Small intestine (tissue), 7 donors: ENCODE results near the gene ARHGAP33. TPM values are rescaled to one million over a fixed set of nuclear protein-coding genes. Genes with fewer than 3 reads are reported as not detected.

Experiments used
- DNase-seq, 2 donors: peaks; one replicate each; pipeline versions ENCODE4 v3.0.0 to v3.0.0-alpha.2; 2013
- FAIRE-seq: peaks from 2 replicates; lab custom pipeline; 2012; peaks lifted over from hg19 to GRCh38; lab: Jason Lieb, UNC
- H3K27ac ChIP-seq, 3 donors: one replicate each; pipeline ENCODE4 v1.5.1; 2013; ENCODE audit warnings: low read length in 2 of 3, mild to moderate bottlenecking in 2 of 3, control low read depth in 1 of 3, inconsistent platforms in 1 of 3, low read depth in 1 of 3, moderate library complexity in 1 of 3
- H3K27me3 ChIP-seq, 3 donors: one replicate each; pipeline ENCODE4 v1.6.1; 2013; ENCODE audit warnings: low read length in 3 of 3, inconsistent platforms in 1 of 3; ENCODE audit not compliant: control insufficient read depth in 3 of 3, insufficient read depth in 3 of 3
- H3K36me3 ChIP-seq, 3 donors: one replicate each; pipeline ENCODE4 v1.6.1; 2013; ENCODE audit warnings: low read length in 3 of 3, inconsistent platforms in 1 of 3, low read depth in 1 of 3, mild to moderate bottlenecking in 1 of 3, moderate library complexity in 1 of 3; ENCODE audit not compliant: control insufficient read depth in 3 of 3, insufficient read depth in 2 of 3
- H3K4me1 ChIP-seq, 3 donors: one replicate each; pipeline ENCODE4 v1.6.1; 2013; ENCODE audit warnings: low read length in 2 of 3, inconsistent platforms in 1 of 3, low read depth in 1 of 3, mild to moderate bottlenecking in 1 of 3, moderate library complexity in 1 of 3; ENCODE audit not compliant: control insufficient read depth in 3 of 3, insufficient read depth in 2 of 3
- H3K4me3 ChIP-seq, 3 donors: one replicate each; pipeline ENCODE4 v1.5.1; 2013; ENCODE audit warnings: low read length in 3 of 3, control low read depth in 1 of 3, inconsistent platforms in 1 of 3, low read depth in 1 of 3, mild to moderate bottlenecking in 1 of 3, moderate library complexity in 1 of 3
- H3K9me3 ChIP-seq, 2 donors: one replicate each; pipeline ENCODE4 v1.6.1; 2013; ENCODE audit warnings: low read depth in 1 of 2, low read length in 1 of 2; ENCODE audit not compliant: control insufficient read depth in 2 of 2, insufficient read depth in 1 of 2
- WGBS, 3 donors: extraction: QIAGEN DNeasy Blood & Tissue Kit; methylation state at CpG; one replicate each; pipeline ENCODE4 v1.1.7; 2013; 5-methylcytosine and 5-hydroxymethylcytosine counted together
- polyA plus RNA-seq, 4 donors: library from polyadenylated mRNA; stranded (reverse) in 3 of 4; unstranded in 1 of 4; fragments of 200-250 nt in 3 of 4; fragments of 120-200 nt in 1 of 4; gene quantifications; one replicate each; pipeline versions ENCODE4 v1.2.1 to v1.2.3, GENCODE V29; 2013
- donor health status: healthy with polysubstance abuse.
- donor health status: control.
- donor health status: control.
- donor health status: Bipolar disorder and iron deficiency.
- donor health status: healthy.

Gene ARHGAP33
- polyA plus RNA-seq, 4 donors = 1.1 to 16.2 (median 5.0) TPM

- Histone ChIP-seq H3K36me3 (peaks cover 30 to 97% (median 57%) of the 10 kb centered on the region in 3 donors), H3K9me3 (no peaks in the 10 kb centered on the region), H3K4me3 (no peak overlapping the region), H3K27ac (no peak overlapping the region), H3K4me1 (no peaks in the 10 kb centered on the region), H3K27me3 (no peaks in the 10 kb centered on the region)
- WGBS, 3 donors = 91 to 96% (median 93%) methylated on average over 20 to 21 of the region's 21 CpGs
- FAIRE-seq = no peak
- DNase-seq = no peak
Observed at GRCh38 chr19:35731779-35732405, 43.5 kb upstream of the ARHGAP33 start.

DNA sequence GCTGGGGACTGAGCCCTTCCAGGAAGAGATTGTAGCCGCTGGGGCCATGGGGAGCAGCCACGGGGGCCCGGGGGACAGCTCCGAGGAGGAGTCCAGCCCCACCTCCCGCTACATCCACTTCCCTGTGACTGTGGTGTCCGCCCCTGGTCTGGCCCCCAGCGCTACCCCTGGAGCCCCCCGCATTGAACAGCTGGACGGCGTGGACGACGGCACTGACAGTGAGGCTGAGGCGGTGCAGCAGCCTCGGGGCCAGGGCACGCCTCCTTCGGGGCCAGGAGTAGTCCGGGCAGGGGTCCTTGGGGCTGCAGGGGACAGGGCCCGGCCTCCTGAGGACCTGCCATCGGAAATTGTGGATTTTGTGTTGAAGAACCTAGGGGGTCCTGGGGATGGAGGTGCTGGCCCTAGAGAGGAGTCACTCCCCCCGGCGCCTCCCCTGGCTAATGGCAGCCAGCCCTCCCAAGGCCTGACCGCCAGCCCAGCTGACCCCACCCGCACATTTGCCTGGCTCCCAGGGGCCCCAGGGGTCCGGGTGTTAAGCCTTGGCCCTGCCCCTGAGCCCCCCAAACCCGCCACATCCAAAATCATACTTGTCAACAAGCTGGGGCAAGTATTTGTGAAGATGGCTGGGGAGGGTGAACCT lies 42.7 kb upstream of the ARHGAP33 start:
- no peak for FAIRE-seq
- H3K36me3 ChIP-seq = peaks cover 28 to 97% (median 50%) of the 10 kb centered on the region in 3 donors
- WGBS, 3 donors = 89% methylated on average over 23 to 25 of the region's 25 CpGs
- DNase-seq = no peak
- no peaks in the 10 kb centered on the region for H3K27me3 ChIP-seq
- no peak overlapping the region for H3K27ac ChIP-seq
- H3K9me3 ChIP-seq = no peaks in the 10 kb centered on the region
- H3K4me3 ChIP-seq = no peak overlapping the region
- no peaks in the 10 kb centered on the region for H3K4me1 ChIP-seq

DNA sequence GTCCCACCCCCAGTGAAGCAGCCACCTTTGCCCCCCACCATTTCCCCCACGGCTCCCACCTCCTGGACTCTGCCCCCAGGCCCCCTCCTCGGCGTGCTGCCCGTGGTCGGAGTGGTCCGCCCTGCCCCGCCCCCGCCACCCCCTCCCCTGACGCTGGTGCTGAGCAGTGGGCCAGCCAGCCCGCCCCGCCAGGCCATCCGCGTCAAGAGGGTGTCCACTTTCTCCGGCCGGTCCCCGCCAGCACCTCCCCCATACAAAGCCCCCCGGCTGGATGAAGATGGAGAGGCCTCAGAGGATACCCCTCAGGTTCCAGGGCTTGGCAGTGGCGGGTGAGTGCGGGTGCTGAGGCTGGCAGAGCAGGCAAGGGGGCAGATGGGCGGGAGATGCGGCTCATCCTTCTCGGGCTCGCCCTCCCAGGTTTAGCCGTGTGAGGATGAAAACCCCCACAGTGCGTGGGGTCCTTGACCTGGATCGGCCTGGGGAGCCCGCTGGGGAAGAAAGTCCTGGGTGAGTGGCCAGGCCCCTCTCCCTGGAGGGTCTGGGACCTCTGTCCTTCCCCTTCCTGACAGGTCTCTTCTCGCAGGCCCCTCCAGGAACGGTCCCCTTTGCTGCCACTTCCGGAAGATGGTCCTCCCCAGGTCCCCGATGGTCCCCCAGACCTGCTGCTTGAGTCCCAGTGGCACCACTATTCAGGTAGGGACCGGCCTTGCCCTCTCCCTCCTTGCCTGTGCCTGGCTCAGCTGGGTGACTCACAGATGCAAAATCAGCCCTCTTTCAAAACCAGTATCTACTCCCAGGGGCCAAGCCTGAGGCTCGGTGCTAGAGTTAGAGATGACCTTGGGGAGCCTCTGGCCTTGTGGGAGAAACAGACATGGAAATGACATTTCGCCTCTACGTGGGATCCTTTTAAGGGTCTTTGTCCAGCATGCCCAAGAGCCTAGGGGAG lies 41.9 kb upstream of the ARHGAP33 start:
- no peaks in the 10 kb centered on the region for H3K9me3 ChIP-seq
- no peaks in the 10 kb centered on the region for H3K27me3 ChIP-seq
- FAIRE-seq (no peak), DNase-seq (no peak)
- H3K4me3 ChIP-seq = no peak overlapping the region
- H3K27ac ChIP-seq = no peak overlapping the region
- no peaks in the 10 kb centered on the region for H3K4me1 ChIP-seq
- peaks cover 29 to 97% (median 44%) of the 10 kb centered on the region in 3 donors for H3K36me3 ChIP-seq
- WGBS, 3 donors = 88 to 91% (median 90%) methylated on average over 29 to 35 of the region's 35 CpGs

DNA sequence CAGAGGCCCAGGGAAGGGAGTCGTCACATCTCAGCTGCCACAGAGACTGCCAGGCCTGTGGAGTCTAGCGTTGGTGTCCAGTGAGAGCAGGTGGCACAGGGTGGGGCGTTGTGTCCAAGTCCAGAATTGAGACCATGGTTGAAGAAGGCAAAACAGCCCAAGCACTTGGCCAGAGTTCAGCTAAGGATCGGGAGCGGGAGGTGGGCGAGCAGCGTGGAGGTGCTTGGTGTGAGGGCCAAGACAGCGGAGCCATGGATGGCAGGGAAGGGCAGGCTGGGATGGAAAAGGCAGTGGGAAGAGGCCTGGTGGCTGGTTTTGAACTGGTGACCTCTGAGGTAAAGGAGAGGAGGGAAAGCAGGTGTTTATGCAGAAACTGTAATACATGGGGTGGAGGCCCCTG lies 41.1 kb upstream of the ARHGAP33 start:
- H3K4me1 ChIP-seq = no peaks in the 10 kb centered on the region
- FAIRE-seq = no peak
- WGBS, 3 donors = 91 to 95% (median 92%) methylated on average over 8 of the region's 8 CpGs
- no peak overlapping the region for H3K27ac ChIP-seq
- peaks cover 27 to 97% (median 40%) of the 10 kb centered on the region in 3 donors for H3K36me3 ChIP-seq
- DNase-seq = no peak
- H3K9me3 ChIP-seq = no peaks in the 10 kb centered on the region
- H3K4me3 ChIP-seq = no peak overlapping the region
- no peaks in the 10 kb centered on the region for H3K27me3 ChIP-seq

- Histone ChIP-seq H3K4me3 (no peak overlapping the region), H3K27ac (no peak overlapping the region), H3K9me3 (no peaks in the 10 kb centered on the region), H3K4me1 (peaks cover 0 to 3% (median 0%) of the 10 kb centered on the region in 3 donors), H3K27me3 (no peaks in the 10 kb centered on the region), H3K36me3 (peaks cover 26 to 93% (median 36%) of the 10 kb centered on the region in 3 donors)
- 85 to 89% (median 88%) methylated on average over 4 to 5 of the region's 5 CpGs for WGBS, 3 donors
- FAIRE-seq = no peak
- DNase-seq = no peak
Observed at GRCh38 chr19:35734889-35735288, 40.5 kb upstream of the ARHGAP33 start.

DNA sequence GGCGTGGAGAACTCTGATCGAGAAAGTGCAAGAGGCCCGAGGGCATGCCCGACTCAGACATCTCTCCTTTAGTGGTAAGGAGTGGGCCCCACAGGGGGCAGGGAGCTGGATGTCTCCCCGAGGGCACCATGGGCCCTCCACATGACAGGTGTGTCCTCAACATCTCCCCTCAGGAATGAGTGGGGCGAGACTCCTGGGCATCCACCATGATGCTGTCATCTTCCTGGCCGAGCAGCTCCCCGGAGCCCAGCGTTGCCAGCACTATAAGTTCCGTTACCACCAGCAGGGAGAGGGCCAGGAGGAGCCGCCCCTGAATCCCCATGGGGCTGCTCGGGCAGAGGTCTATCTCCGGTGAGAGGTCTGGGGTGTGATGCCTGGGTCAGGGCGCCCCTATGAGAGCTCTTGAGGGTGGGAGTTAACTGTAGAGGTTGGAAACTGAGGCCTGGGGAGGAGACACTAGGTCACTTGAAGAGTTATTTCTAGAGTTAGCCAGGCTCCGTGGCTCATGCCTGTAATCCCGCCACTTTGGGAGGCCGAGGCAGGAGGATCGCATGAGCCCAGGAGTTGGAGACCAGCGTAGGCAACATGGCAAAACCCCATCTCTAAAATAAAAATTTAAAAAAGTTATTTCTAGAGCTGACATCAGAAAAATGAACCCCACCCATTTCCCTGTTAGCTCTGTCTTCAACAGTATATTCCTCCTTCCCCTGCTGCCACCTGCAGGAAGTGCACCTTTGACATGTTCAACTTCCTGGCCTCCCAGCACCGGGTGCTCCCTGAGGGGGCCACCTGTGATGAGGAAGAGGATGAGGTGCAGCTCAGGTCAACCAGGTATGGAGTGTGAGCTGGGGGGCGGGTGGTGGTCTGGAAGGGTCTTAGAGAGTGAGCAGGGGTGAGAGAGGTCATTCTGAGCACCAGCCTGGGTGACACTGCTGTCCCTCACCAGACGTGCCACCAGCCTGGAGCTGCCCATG lies 38.2 kb upstream of the ARHGAP33 start:
- Histone ChIP-seq H3K27me3 (no peaks in the 10 kb centered on the region), H3K27ac (no peak overlapping the region), H3K4me3 (no peak overlapping the region), H3K36me3 (peaks cover 16 to 74% (median 18%) of the 10 kb centered on the region in 3 donors), H3K4me1 (peaks cover 0 to 6% (median 0%) of the 10 kb centered on the region in 3 donors), H3K9me3 (no peaks in the 10 kb centered on the region)
- DNase-seq (no peak), FAIRE-seq (no peak)
- 84 to 90% (median 88%) methylated on average over 22 of the region's 22 CpGs for WGBS, 3 donors

- no peak for DNase-seq
- H3K36me3 ChIP-seq = peaks cover 12 to 73% (median 12%) of the 10 kb centered on the region in 3 donors
- FAIRE-seq = no peak
Observed at GRCh38 chr19:35738021-35738886, 37.1 kb upstream of the ARHGAP33 start.

More at GRCh38 chr19:35738021-35738886, 37.1 kb upstream of the ARHGAP33 start:
- Histone ChIP-seq H3K9me3 (no peaks in the 10 kb centered on the region), H3K27ac (no peak overlapping the region), H3K4me1 (peaks cover 0 to 6% (median 0%) of the 10 kb centered on the region in 3 donors), H3K4me3 (no peak overlapping the region), H3K27me3 (no peaks in the 10 kb centered on the region)
- 91 to 96% (median 92%) methylated on average over 35 to 37 of the region's 37 CpGs for WGBS, 3 donors
